A549 (cell line): ENCODE results near the gene PSMD6. TPM values are rescaled to one million over a fixed set of nuclear protein-coding genes. Genes with fewer than 3 reads are reported as not detected.

Source experiments
- ATAC-seq, 2 experiments: fragments of 200-7000 bp in 1 of 2; fragments of >200 bp in 1 of 2; cut with Nextera tagmentation in 1 of 2; cut with Tn5 transposase in 1 of 2; 3 replicates each; pipeline versions ENCODE4 v1.8.0 to v1.9.1; 2018 to 2020; ENCODE audit warnings: mild to moderate bottlenecking in 1 of 2, moderate library complexity in 1 of 2
- CTCF ChIA-PET: fragments of 300-600 bp; sonication (Branson Sonifier 250); formaldehyde crosslinking; extraction: SDS; loops from one replicate; lab custom pipeline; 2021; ENCODE audit warnings: antibody characterized with exemption, inconsistent platforms; lab: Yijun Ruan, JAX
- POLR2A ChIA-PET: fragments of 350-600 bp; formaldehyde crosslinking; extraction: SDS; loops from one replicate; lab custom pipeline; 2021; ENCODE audit warnings: antibody characterized with exemption, inconsistent platforms; lab: Yijun Ruan, JAX
- DNase-seq, 2 experiments: peaks; one replicate each; pipeline versions ENCODE4 v3.0.0 to v3.0.0-alpha.2; 2011 to 2016; ENCODE audit warnings: low read depth in 1 of 2, low spot score in 1 of 2
- FAIRE-seq: peaks from 2 replicates; lab custom pipeline; 2011; peaks lifted over from hg19 to GRCh38; lab: Jason Lieb, UNC
- H3K27ac ChIP-seq, 2 experiments: fragments of >200 bp; sonication (Bioruptor Twin); formaldehyde crosslinking; 3 replicates each; pipeline ENCODE4 v1.5.1; 2016 to 2017
- H3K4me1 ChIP-seq: fragments of >200 bp; sonication (Bioruptor Twin); formaldehyde crosslinking; 3 replicates; pipeline ENCODE4 v1.6.1; 2016
- H3K4me2 ChIP-seq: fragments of >200 bp; sonication (Bioruptor Twin); formaldehyde crosslinking; 3 replicates; pipeline ENCODE4 v1.6.1; 2016
- H3K4me3 ChIP-seq: fragments of >200 bp; sonication (Bioruptor Twin); formaldehyde crosslinking; 3 replicates; pipeline ENCODE4 v1.5.1; 2016
- H3K9me3 ChIP-seq: fragments of >200 bp; sonication (Bioruptor Twin); formaldehyde crosslinking; 3 replicates; pipeline ENCODE4 v1.6.1; 2016
- BHLHE40 ChIP-seq: IDR thresholded peaks from 2 replicates; pipeline ENCODE4 v1.6.1; 2012; ENCODE audit warnings: low read depth, low read length, inconsistent platforms
- CBX8 ChIP-seq: fragments of 200-600 bp; sonication (generic); IDR thresholded peaks from 2 replicates; pipeline ENCODE4 v1.6.1; 2016
- E2F6 ChIP-seq: IDR thresholded peaks from 2 replicates; pipeline ENCODE4 v1.6.1; 2012; ENCODE audit warnings: low read depth, borderline replicate concordance
- EHMT2 ChIP-seq: fragments of 200-600 bp; sonication (generic); IDR thresholded peaks from 2 replicates; pipeline ENCODE4 v1.6.1; 2016; ENCODE audit warnings: antibody characterized with exemption, low read depth, mild to moderate bottlenecking, moderate library complexity
- ELK1 ChIP-seq: fragments of 150-350 bp; IDR thresholded peaks from 2 replicates; pipeline ENCODE4 v1.6.1; 2014; ENCODE audit warnings: low read depth, mild to moderate bottlenecking, low read length
- ESRRA ChIP-seq: fragments of 150-350 bp; IDR thresholded peaks from 2 replicates; pipeline ENCODE4 v1.6.1; 2014; ENCODE audit warnings: mild to moderate bottlenecking, low read length, borderline replicate concordance
- FOSL2 ChIP-seq, 2 experiments: fragments of 450-650 bp in 1 of 2; fragments of >200 bp in 1 of 2; sonication (Bioruptor Twin) in 1 of 2; formaldehyde crosslinking; IDR thresholded peaks; 2 replicates each; pipeline versions ENCODE4 v1.5.0 to v1.6.1; 2016 to 2020; ENCODE audit warnings: mild to moderate bottlenecking in 1 of 2, moderate library complexity in 1 of 2
- FOXS1 ChIP-seq: fragments of 250-450 bp; sonication (Bioruptor Pico); IDR thresholded peaks from 2 replicates; pipeline ENCODE4 v1.5.0; 2020; ENCODE audit warnings: mild to moderate bottlenecking, moderate library complexity
- HDAC2 ChIP-seq: fragments of 200-600 bp; sonication (generic); IDR thresholded peaks from 2 replicates; pipeline ENCODE4 v1.6.1; 2016
- HES2 ChIP-seq: fragments of >200 bp; sonication (Bioruptor Twin); formaldehyde crosslinking; IDR thresholded peaks from 2 replicates; pipeline ENCODE4 v1.6.1; 2016
- HOXB5 ChIP-seq: fragments of 250-450 bp; sonication (Bioruptor Pico); IDR thresholded peaks from 2 replicates; pipeline ENCODE4 v1.5.0; 2020; ENCODE audit warnings: mild to moderate bottlenecking, moderate library complexity
- JUN ChIP-seq, 2 experiments: fragments of >200 bp; sonication (Bioruptor Twin); formaldehyde crosslinking; IDR thresholded peaks; 2 replicates in 1 of 2; 3 replicates in 1 of 2; pipeline ENCODE4 v1.6.1; 2016 to 2017
- JUNB ChIP-seq: fragments of >200 bp; sonication (Bioruptor Twin); formaldehyde crosslinking; IDR thresholded peaks from 2 replicates; pipeline ENCODE4 v1.6.1; 2016
- KDM5A ChIP-seq: fragments of 200-600 bp; sonication (generic); IDR thresholded peaks from 2 replicates; pipeline ENCODE4 v1.6.1; 2016; ENCODE audit warnings: antibody characterized with exemption, mild to moderate bottlenecking
- MAX ChIP-seq: IDR thresholded peaks from 2 replicates; pipeline ENCODE4 v1.6.1; 2012
- MAZ ChIP-seq: fragments of 150-350 bp; IDR thresholded peaks from 2 replicates; pipeline ENCODE4 v1.6.1; 2014; ENCODE audit warnings: antibody characterized with exemption, low read depth, low read length, borderline replicate concordance
- POLR2AphosphoS2 ChIP-seq: conservative IDR thresholded peaks from 2 replicates; pipeline ENCODE4 v1.6.1; 2012; ENCODE audit warnings: low read length, improper control_type of control experiment, inconsistent platforms
- RARB ChIP-seq: fragments of 250-450 bp; sonication (Bioruptor Pico); IDR thresholded peaks from 2 replicates; pipeline ENCODE4 v1.8.0; 2021; ENCODE audit warnings: mild to moderate bottlenecking, moderate library complexity
- RCOR1 ChIP-seq: fragments of 150-350 bp; IDR thresholded peaks from 2 replicates; pipeline ENCODE4 v1.6.1; 2014; ENCODE audit warnings: antibody characterized with exemption, low read length, low read depth
- RFX5 ChIP-seq: fragments of 450-650 bp; IDR thresholded peaks from 2 replicates; pipeline ENCODE4 v1.7.1; 2014; ENCODE audit warnings: antibody characterized with exemption, mild to moderate bottlenecking, moderate library complexity
- RNF2 ChIP-seq: fragments of 200-600 bp; sonication (generic); IDR thresholded peaks from 2 replicates; pipeline ENCODE4 v1.6.1; 2016; ENCODE audit warnings: low read depth, mild to moderate bottlenecking, antibody characterized with exemption, moderate library complexity, borderline replicate concordance
- SREBF2 ChIP-seq: fragments of 450-650 bp; IDR thresholded peaks from 2 replicates; pipeline ENCODE4 v1.6.1; 2014; ENCODE audit warnings: mild to moderate bottlenecking, moderate library complexity
- TFCP2L1 ChIP-seq: fragments of 250-450 bp; sonication (Bioruptor Pico); IDR thresholded peaks from 2 replicates; pipeline ENCODE4 v1.5.0; 2021; ENCODE audit warnings: mild to moderate bottlenecking
- USF2 ChIP-seq: fragments of 450-650 bp; IDR thresholded peaks from 2 replicates; pipeline ENCODE4 v1.6.1; 2014; ENCODE audit warnings: antibody characterized with exemption
- ZSCAN20 ChIP-seq: fragments of 250-450 bp; sonication (Bioruptor Pico); IDR thresholded peaks from 2 replicates; pipeline ENCODE4 v1.8.0; 2022; ENCODE audit warnings: mild to moderate bottlenecking, moderate library complexity
- WGBS: methylation state at CpG from one replicate; pipeline ENCODE4 v1.1.6; 2017; ENCODE audit errors: missing lambda C conversion rate; 5-methylcytosine and 5-hydroxymethylcytosine counted together
- polyA plus RNA-seq, 4 experiments: library from polyadenylated mRNA; depleted of rRNA in 3 of 4; stranded (reverse); fragments of >200 nt; fragmentation: RNase III in 1 of 4; extraction: RNeasy Plus Mini Kit Qiagen cat#74134 plus additional on column Dnase treatment in 1 of 4; gene quantifications; 2 replicates in 3 of 4; 3 replicates in 1 of 4; pipeline ENCODE4 v1.2.3, GENCODE V29; 2011 to 2017

PSMD6 gene
- polyA plus RNA-seq, 2 of the 4 experiments (the other 2 are of a cell fraction), result 76.8 to 117 TPM

- 89% methylated on average over 7 of the region's 7 CpGs for WGBS
- Histone ChIP-seq H3K9me3 (no peaks in the 10 kb centered on the region), H3K4me1 (no peaks in the 10 kb centered on the region), H3K4me3 (no peak overlapping the region), H3K27ac (no peak overlapping the region), H3K4me2 (no peak overlapping the region)
- no peak for FAIRE-seq
- ChIA-PET POLR2A (no interaction called here), CTCF (interaction anchor here (1.1 kb wide), 1 partner anchor 14 kb away, joined by 3 read pairs; no protein-coding TSS in a partner anchor)
- no peak for TF ChIP-seq RFX5
- TF ChIP-seq BHLHE40, result no peak
- no peak for TF ChIP-seq RCOR1
- TF ChIP-seq USF2, result no peak
- no peak for TF ChIP-seq E2F6
- no peak for TF ChIP-seq RNF2
- TF ChIP-seq HES2, result no peak
- TF ChIP-seq TFCP2L1 (CRISPR knock-in tag), result no peak
- no peak for TF ChIP-seq JUN (IDR thresholded peaks at IDR 0.05)
- no peak for TF ChIP-seq EHMT2
- no peak for TF ChIP-seq MAX
- ATAC-seq, result no peak
- no peak for DNase-seq
Measured at GRCh38 chr3:63986146-63986545, 37.1 kb downstream of the PSMD6 start.

GRCh38 chr3:63984391-63984790 is 38.9 kb downstream of the PSMD6 start:
- Histone ChIP-seq H3K27ac (no peak overlapping the region), H3K4me3 (no peak overlapping the region), H3K9me3 (no peaks in the 10 kb centered on the region), H3K4me1 (no peaks in the 10 kb centered on the region), H3K4me2 (no peak overlapping the region)
- no peak for DNase-seq
- TF ChIP-seq SREBF2, result no peak
- no peak for FAIRE-seq
- ChIA-PET CTCF (interaction anchor here (2.4 kb wide), 1 partner anchor 9 kb away, joined by 11 read pairs; no protein-coding TSS in a partner anchor), POLR2A (no interaction called here)
- no peak for ATAC-seq
- 93% methylated on average over 3 of the region's 3 CpGs for WGBS

GRCh38 chr3:63981980-63982379 is 41.3 kb downstream of the PSMD6 start:
- no peak for DNase-seq
- no peak overlapping the region for H3K4me2 ChIP-seq
- WGBS, result 87% methylated on average over 3 of the region's 4 CpGs
- H3K9me3 ChIP-seq, result no peaks in the 10 kb centered on the region
- ChIA-PET CTCF (no interaction called here), POLR2A (no interaction called here)
- no peak for FAIRE-seq
- ATAC-seq, result no peak
- no peaks in the 10 kb centered on the region for H3K4me1 ChIP-seq
- no peak overlapping the region for H3K4me3 ChIP-seq
- no peak overlapping the region for H3K27ac ChIP-seq
- TF ChIP-seq RARB, result no peak
- TF ChIP-seq RNF2, result no peak
- TF ChIP-seq ELK1, result no peak
- TF ChIP-seq CBX8, result no peak
- TF ChIP-seq USF2, result no peak
- no peak for TF ChIP-seq FOXS1
- no peak for TF ChIP-seq E2F6
- no peak for TF ChIP-seq ESRRA
- no peak for TF ChIP-seq HDAC2
- TF ChIP-seq RCOR1, result no peak
- no peak for TF ChIP-seq KDM5A
- TF ChIP-seq POLR2AphosphoS2, result no peak
- no peak for TF ChIP-seq MAZ
- no peak for TF ChIP-seq JUNB
- TF ChIP-seq FOSL2 (IDR thresholded peaks at IDR 0.05), result no peak
- TF ChIP-seq FOSL2 (CRISPR knock-in tag; IDR thresholded peaks at IDR 0.05), result no peak
- no peak for TF ChIP-seq HOXB5 (CRISPR knock-in tag)
- no peak for TF ChIP-seq ZSCAN20 (CRISPR knock-in tag)
